DOHH2 (cell line): ENCODE data around the gene NKX2-2.

Source experiments
- H3F3A ChIP-seq: fragments of 200-600 bp; sonication (generic), shearing (Covaris generic); 2 replicates; pipeline ENCODE4 v1.6.0; 2016; ENCODE audit warnings: antibody characterized with exemption, mild to moderate bottlenecking; ENCODE audit not compliant: control insufficient read depth, insufficient read depth
- H3K27ac ChIP-seq: fragments of 200-600 bp; sonication (generic); 2 replicates; pipeline ENCODE4 v1.5.1; 2014; ENCODE audit warnings: low read depth, mild to moderate bottlenecking, low read length, moderate library complexity
- H3K27me3 ChIP-seq: fragments of 200-600 bp; sonication (generic); 2 replicates; pipeline ENCODE4 v1.6.1; 2014; ENCODE audit warnings: mild to moderate bottlenecking, low read length, mixed read lengths; ENCODE audit not compliant: control insufficient read depth
- H3K36me3 ChIP-seq: fragments of 200-600 bp; sonication (generic); 2 replicates; pipeline ENCODE4 v1.6.1; 2014; ENCODE audit warnings: mild to moderate bottlenecking, low read length, moderate library complexity, mixed read lengths; ENCODE audit not compliant: control insufficient read depth
- H3K4me1 ChIP-seq: fragments of 200-600 bp; sonication (generic); 2 replicates; pipeline ENCODE4 v1.6.1; 2014; ENCODE audit warnings: mild to moderate bottlenecking, low read length, mixed read lengths; ENCODE audit not compliant: control insufficient read depth
- H3K4me2 ChIP-seq: fragments of 200-600 bp; sonication (generic); 2 replicates; pipeline ENCODE4 v1.6.0; 2014; ENCODE audit warnings: mild to moderate bottlenecking, low read length, moderate library complexity
- H3K4me3 ChIP-seq: fragments of 200-600 bp; sonication (generic); 2 replicates; pipeline ENCODE4 v1.5.1; 2014; ENCODE audit warnings: mild to moderate bottlenecking, low read length, mixed read lengths
- H3K79me2 ChIP-seq: fragments of 200-600 bp; sonication (generic); 2 replicates; pipeline ENCODE4 v1.6.1; 2014; ENCODE audit warnings: mild to moderate bottlenecking, low read length, mixed read lengths; ENCODE audit not compliant: control insufficient read depth
- H3K9me2 ChIP-seq: fragments of 200-600 bp; sonication (generic); replicated peaks from 2 replicates; pipeline ENCODE4 v1.6.1; 2014; ENCODE audit warnings: mild to moderate bottlenecking, low read length, mixed read lengths; ENCODE audit not compliant: control insufficient read depth
- H3K9me3 ChIP-seq: fragments of 200-600 bp; sonication (generic); 2 replicates; pipeline ENCODE4 v1.6.1; 2014; ENCODE audit warnings: antibody characterized with exemption, low read length, mixed read lengths; ENCODE audit not compliant: control insufficient read depth, insufficient read depth
- H4K20me1 ChIP-seq: fragments of 200-600 bp; sonication (generic); 2 replicates; pipeline ENCODE4 v1.6.0; 2014; ENCODE audit warnings: low read depth, mild to moderate bottlenecking, antibody characterized with exemption, low read length, moderate library complexity; ENCODE audit not compliant: control insufficient read depth, insufficient read depth
- CTCF ChIP-seq: fragments of 200-600 bp; sonication (generic); IDR thresholded peaks from one replicate; pipeline ENCODE4 v1.5.1; 2014; ENCODE audit warnings: antibody characterized with exemption, mild to moderate bottlenecking, low read depth, low read length; ENCODE audit not compliant: poor library complexity, severe bottlenecking
- EZH2phosphoT487 ChIP-seq: fragments of 200-600 bp; sonication (generic); IDR thresholded peaks from 2 replicates; pipeline ENCODE4 v1.6.1; 2017; ENCODE audit warnings: borderline replicate concordance, mild to moderate bottlenecking, antibody characterized with exemption, low read length, moderate library complexity, mixed read lengths

Gene NKX2-2

DNA sequence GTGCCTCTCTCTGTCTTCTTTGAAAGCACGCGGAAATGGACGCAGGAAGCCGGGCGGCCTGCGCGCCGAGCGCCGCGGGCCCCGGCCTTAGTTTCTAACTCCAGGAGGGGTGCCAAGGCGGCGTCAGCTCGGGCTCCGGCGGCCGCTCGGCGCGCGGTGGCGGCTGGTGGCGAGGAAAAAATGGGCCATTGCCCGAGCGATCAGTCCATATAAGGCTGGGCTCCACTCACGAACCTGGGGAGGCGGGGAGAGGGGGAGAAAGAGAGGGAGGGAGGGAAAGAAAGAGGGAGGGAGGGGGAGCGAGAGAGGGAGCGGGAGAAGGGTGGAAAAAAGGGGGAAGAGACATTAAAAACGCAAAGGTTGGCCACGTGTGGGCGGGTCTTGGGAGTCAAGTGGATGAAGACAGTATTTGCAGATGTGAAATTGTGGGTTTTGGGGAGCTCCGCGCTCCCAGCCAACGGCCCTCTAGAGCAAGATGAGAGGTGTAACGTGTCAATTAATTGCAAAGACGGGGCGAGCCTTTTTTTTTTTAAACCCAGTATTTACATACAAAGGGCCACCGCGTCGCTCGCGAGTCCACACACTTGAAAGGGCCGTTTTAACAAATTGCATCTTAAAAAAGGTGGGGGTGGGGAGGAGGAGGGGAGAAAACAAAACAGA is at the start of gene NKX2-2:
Gene NKX2-2, minus strand, starts transcription at position 184 of the 660 bp plus-strand sequence. CDS start 395 bp downstream, outside the sequence.
- Histone ChIP-seq H3K4me1 (no peaks in the 10 kb centered on the region), H4K20me1 (no peaks in the 10 kb centered on the region), H3K79me2 (no peaks in the 10 kb centered on the region), H3K27me3 (no peaks in the 10 kb centered on the region), H3F3A (no peaks in the 10 kb centered on the region), H3K36me3 (no peaks in the 10 kb centered on the region), H3K27ac (no peak within 1 kb of the TSS), H3K4me2 (no peak within 1 kb of the TSS), H3K9me3 (no peaks in the 10 kb centered on the region), H3K9me2 (no peaks in the 10 kb centered on the region), H3K4me3 (no peak within 1 kb of the TSS)
- TF ChIP-seq EZH2phosphoT487: no peak

DNA sequence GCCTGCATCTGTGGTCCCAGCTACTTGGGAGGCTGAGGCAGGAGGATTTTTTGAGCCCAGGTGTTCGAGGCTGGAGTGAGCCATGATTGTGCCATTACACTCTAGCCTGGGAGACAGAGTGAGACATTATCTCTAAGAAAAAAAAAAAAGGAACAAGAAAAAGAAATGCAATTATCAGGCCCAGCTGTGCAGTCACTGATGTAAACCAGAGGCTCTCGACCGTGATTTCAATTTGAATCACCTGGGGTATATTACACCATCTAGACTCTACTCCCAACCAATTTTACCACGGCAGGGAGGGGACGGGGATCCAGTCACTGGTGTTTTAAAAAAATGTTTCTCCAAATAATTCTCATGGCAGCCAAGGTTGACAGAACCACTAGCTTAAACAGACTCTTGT is 48.8 kb upstream of the NKX2-2 start:
- H3K79me2 ChIP-seq: no peaks in the 10 kb centered on the region
- no peaks in the 10 kb centered on the region for H4K20me1 ChIP-seq
- no peaks in the 10 kb centered on the region for H3K9me3 ChIP-seq
- TF ChIP-seq EZH2phosphoT487 (no peak), CTCF (no peak)
- H3K4me2 ChIP-seq: no peak overlapping the region
- no peaks in the 10 kb centered on the region for H3K36me3 ChIP-seq
- no peaks in the 10 kb centered on the region for H3K9me2 ChIP-seq
- H3K4me1 ChIP-seq: no peaks in the 10 kb centered on the region
- 0 out of 2 replicates have a peak, but pooled peaks cover 3% of the 10 kb centered on the region for H3K27me3 ChIP-seq
- no peak overlapping the region for H3K4me3 ChIP-seq
- H3K27ac ChIP-seq: no peak overlapping the region
- no peaks in the 10 kb centered on the region for H3F3A ChIP-seq

- Histone ChIP-seq H4K20me1 (no peaks in the 10 kb centered on the region), H3F3A (no peaks in the 10 kb centered on the region), H3K9me3 (no peaks in the 10 kb centered on the region), H3K27me3 (no peaks in the 10 kb centered on the region), H3K4me3 (no peak overlapping the region), H3K9me2 (no peaks in the 10 kb centered on the region), H3K79me2 (no peaks in the 10 kb centered on the region), H3K27ac (no peak overlapping the region), H3K4me2 (no peak overlapping the region), H3K4me1 (no peaks in the 10 kb centered on the region), H3K36me3 (no peaks in the 10 kb centered on the region)
- no peak for TF ChIP-seq EZH2phosphoT487
- no peak for TF ChIP-seq CTCF
These were observed 45.4 kb upstream of the NKX2-2 start for GRCh38 chr20:21559305-21559704.

DNA sequence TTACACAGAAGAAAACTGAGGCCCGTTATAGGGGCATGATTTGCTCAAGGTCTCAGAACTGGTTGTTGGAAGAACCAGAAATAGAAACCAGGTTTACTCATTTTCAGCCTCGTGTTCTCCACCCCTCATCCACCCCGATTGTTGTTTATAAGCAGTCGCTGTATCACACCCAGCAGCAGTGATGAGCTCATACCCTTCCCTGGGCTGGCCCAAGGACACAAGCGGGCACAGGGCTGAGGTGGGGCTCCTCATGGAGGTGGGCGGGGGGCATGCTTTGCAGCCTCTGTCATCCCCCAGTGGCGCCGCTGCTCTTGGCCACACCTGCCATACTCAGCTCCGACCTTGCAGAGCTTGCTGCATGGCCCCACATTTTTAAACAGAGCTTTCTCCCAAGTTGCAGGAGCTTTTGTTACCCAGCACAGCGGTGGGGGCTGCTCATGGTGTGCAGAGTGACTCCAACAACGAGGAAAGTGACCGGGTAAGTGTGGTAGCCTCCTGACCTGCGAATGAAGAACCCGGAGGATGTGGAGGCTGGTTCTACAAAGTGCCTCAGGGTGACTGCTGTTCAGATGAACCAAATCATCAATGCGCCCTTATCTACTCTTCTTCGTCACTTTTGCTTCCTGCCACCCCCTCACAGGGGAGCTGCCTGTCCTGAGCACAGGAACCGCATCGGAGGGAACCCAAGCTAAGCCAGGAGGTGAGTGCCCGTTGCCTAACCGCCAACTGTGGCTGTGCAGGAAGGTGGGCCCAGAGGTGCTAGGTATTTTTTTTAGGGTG is 43.6 kb upstream of the NKX2-2 start:
- H3K4me3 ChIP-seq: no peak overlapping the region
- no peaks in the 10 kb centered on the region for H3K36me3 ChIP-seq
- H3K9me3 ChIP-seq: no peaks in the 10 kb centered on the region
- H3K4me1 ChIP-seq: no peaks in the 10 kb centered on the region
- no peaks in the 10 kb centered on the region for H3F3A ChIP-seq
- H3K27me3 ChIP-seq: no peaks in the 10 kb centered on the region
- no peak for TF ChIP-seq CTCF
- TF ChIP-seq EZH2phosphoT487: no peak
- no peaks in the 10 kb centered on the region for H3K9me2 ChIP-seq
- H4K20me1 ChIP-seq: no peaks in the 10 kb centered on the region
- no peak overlapping the region for H3K27ac ChIP-seq
- no peak overlapping the region for H3K4me2 ChIP-seq
- no peaks in the 10 kb centered on the region for H3K79me2 ChIP-seq
